HG03457 (cell line): Measurements from ENCODE around the gene ATP6V0A1.
"Not testable (repeated sequence)": the region's sequence is repeated elsewhere in the genome, so short reads cannot be mapped to it uniquely, and the experiment has no call there.

ENCODE experiments used
- ATAC-seq: cut with Tn5 transposase; IDR thresholded peaks from one replicate; pipeline ENCODE4 v1.9.1; 2021; ENCODE audit warnings: moderate number of reproducible peaks; ENCODE audit not compliant: unreplicated experiment

The ATP6V0A1 gene

DNA sequence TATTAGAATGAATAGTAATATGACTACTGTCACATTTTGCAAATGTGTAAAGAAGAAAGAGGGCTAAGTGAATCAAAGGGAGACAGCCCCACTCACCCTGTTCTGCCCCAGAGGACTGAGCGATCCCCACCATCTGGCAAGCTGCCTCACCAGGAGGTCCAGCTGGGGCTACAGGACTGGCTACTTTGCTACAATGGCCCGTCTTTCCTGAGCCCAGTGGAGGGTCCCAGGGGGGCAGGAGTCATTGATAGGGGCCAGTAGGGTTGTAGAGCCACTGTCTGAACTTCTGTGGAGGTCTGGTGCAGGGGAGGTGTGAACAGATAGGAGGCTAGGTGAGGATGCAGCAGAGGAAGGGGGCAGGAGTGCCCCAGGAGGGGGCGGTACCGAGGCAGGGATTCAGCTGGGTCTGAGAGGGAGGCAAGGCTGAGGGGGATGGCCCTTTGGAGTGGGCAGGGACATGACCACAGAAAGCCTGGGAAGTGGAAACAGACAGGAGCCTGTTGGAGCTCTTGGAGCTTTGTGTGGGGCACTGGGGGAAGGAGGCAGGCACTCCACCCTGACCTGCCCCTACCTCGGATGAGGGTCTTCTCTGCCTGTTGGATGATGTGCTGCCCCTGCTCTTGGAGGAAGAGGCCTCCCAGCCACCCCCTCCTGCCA, 97.4 kb downstream of the ATP6V0A1 start:
- ATAC-seq: not testable (repeated sequence)

DNA sequence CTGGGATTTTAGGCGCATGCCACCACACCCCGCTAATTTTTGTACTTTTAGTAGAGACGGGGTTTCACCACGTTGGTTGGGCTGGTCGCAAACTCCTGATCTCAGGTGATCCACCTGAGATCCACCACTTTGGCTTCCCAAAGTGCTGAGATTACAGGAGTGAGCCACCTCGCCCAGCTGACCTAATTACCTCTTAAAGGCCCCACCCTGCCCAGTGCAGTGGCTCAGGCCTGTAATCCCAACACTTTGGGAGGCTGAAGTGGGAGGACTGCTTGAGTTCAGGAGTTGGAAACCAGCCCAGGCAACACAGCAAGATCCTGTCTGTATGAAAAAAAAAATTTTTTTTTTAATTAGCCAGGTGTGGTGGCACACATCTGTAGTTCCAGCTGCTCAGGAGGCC, 100.4 kb downstream of the ATP6V0A1 start:
- ATAC-seq: no peak

- no peak for ATAC-seq
Observed at GRCh38 chr17:42560246-42560645, 101.6 kb downstream of the ATP6V0A1 start.

GRCh38 chr17:42561897-42562387, 103.3 kb downstream of the ATP6V0A1 start, which contains the start of gene COASY:
TSS of gene COASY (plus strand) at chr17:42562148. CDS start at chr17:42562623, 475 bp downstream.
- ATAC-seq: no peak

- no peak for ATAC-seq
Observed at GRCh38 chr17:42562388-42563142, 103.9 kb downstream of the ATP6V0A1 start.

DNA sequence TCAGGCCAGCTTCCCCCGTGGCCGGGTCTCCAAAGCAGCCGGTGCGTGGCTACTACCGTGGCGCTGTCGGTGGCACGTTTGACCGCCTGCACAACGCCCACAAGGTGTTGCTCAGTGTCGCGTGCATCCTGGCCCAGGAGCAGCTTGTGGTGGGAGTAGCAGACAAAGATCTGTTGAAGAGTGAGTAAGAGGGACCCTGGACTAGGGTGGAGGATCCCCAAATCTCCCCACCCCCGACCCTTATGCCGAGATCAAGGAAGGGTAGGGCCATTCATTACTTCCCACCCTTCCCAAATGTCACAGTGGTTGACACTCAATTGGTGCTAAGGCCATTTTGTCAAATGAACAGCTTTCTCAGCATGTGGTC, 104.4 kb downstream of the ATP6V0A1 start:
- ATAC-seq: no peak

- no peak for ATAC-seq
Observed at GRCh38 chr17:42563543-42563942, 104.9 kb downstream of the ATP6V0A1 start.

DNA sequence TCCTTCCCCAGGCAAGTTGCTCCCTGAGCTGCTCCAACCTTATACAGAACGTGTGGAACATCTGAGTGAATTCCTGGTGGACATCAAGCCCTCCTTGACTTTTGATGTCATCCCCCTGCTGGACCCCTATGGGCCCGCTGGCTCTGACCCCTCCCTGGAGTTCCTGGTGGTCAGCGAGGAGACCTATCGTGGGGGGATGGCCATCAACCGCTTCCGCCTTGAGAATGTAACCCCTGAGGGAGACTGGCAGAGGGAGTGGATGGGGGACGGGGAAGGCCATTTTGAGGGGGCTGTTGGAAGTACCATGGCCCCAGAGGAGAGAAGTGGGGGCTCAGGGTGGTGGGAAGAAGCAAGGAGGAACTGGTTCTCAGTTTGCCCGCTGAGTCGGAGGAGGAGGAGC, 105.3 kb downstream of the ATP6V0A1 start:
- ATAC-seq: no peak

DNA sequence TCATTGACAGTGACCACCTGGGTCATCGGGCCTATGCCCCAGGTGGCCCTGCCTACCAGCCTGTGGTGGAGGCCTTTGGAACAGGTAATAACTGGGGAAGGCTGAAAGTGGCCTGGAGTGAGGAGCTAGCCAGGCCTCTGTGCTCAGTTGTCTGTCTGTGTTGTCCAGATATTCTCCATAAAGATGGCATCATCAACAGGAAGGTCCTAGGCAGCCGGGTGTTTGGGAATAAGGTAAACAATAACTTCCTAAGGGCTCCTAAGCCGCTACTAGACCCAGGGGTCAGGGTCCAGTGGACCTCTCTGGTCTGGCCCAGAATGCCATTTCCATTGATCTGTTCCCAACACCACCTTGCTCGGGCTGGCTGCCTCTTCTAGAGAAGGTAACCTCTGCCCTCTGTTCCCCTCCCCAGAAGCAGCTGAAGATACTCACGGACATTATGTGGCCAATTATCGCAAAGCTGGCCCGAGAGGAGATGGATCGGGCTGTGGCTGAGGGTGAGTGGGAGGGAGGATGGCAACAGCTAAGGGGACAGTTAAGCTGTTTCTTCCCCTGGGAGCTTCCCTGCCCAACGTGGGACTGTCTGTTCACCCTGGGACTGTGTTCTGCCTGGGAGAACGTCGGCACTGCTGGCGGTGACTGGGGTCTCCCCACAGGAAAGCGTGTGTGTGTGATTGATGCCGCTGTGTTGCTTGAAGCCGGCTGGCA, 106.3 kb downstream of the ATP6V0A1 start:
- ATAC-seq: no peak

- no peak for ATAC-seq
Observed at GRCh38 chr17:42565523-42566214, 107.0 kb downstream of the ATP6V0A1 start.

DNA sequence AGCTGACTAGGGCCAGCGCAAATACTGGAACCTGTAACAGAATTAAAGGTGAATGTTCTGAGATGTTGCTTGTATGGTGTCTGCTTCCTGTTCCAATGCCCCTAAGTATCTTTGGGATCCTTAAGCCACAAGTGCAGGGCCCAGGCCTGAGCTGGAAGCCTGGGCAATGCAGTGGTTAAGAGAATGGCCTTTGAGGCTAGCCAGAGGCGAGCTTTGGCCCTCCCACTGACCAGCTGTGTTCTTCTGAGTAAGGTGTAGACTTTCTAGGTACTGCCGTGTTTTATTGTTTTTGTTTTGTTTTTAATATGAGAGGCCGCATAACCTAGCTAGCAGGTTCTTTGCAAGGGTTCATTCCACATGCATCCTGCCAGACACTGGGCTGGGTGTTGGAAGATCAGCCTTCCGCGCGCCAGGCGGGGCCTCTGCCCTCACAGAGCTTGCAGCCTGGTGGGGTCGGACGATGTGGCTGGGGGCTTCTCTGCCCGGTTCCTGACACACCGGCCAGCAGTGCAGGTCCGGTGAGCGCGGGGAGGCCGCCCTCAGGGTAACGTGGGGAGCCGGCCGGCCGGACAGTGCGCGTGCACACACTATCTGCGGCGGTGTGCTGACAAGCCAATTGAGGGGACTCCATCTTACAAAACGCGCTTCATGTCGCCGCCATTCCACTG, 107.7 kb downstream of the ATP6V0A1 start:
- ATAC-seq: no peak

GRCh38 chr17:42566883-42567573, 108.3 kb downstream of the ATP6V0A1 start, which contains the start of gene MLX:
TSS of gene MLX (plus strand) at chr17:42567100. CDS start at chr17:42567125, 25 bp downstream.
- no peak for ATAC-seq

DNA sequence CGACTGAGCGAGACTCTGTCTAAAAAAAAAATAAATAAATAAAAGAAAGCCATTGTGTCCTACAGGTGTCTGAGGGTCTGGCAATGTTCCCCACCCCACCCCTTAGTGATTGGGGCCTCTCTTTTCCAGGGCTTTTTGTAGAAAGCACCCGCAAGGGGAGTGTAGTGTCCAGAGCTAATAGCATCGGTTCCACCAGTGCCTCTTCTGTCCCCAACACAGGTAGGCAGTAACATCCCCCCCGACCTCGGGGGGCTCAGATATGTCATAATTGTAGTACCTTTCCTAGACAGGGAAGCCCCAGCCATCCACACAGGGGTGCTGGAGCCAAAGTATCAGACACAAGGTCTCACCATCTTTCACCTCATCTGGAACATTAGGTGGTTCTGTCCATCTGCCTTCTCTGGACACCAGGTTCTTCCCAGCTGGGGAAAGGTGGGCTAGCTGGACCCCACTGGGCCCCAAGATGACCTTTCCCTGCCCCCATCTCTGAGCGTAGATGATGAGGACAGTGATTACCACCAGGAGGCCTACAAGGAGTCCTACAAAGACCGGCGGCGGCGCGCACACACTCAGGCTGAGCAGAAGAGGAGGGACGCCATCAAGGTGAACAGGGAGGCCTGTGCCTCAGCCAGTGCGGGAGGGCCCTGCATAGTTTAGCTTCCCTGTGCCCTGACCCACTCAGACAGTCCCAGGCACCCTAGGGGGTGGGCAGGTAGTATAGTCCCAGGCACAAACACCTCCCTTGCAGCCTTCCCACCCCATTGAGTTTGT, 109.8 kb downstream of the ATP6V0A1 start:
- no peak for ATAC-seq

DNA sequence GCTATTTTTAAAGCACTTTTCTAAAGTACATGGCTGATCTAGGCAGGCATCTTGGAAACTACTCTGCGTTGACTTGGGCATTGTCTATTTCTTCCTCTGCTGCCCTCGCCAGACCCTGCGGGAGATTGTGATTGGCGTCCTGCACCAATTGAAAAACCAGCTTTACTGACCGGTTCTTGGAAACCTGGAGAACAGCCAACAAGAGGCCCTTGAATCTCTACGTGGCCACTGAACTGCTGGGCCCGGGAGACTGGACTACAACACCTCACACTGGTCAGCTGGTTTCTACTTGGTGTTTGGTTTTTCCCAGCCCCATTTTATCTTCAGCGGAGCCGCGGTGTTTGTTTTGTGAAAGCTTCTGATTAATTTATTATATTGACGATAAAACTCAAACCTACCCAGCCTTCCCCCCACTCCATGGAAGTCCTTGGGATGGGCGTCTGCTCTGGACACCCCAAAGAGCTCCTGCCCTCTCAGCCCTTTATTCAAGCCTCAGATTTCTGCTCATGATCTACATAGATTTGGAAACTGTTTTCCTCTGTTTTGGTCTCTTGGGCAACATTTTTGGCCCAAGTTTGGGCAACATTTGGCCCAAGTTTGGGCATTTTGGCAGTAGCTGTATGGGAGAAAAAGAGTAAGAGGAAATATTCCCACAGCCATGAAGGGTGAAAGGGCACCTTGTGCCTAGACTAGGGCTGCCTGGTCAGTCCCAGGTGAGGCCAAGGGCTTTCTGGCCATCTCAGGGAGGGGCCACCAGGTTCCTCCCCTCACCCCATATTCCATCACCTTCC, 113.0 kb downstream of the ATP6V0A1 start:
- ATAC-seq: no peak
